Stimulated activated CD8-positive, alpha-beta memory T cell treated with anti-CD3 and anti-CD28 coated beads, Interleukin-7, amount 100 ng/mL, for 1 hour (primary cell): Measurements from ENCODE around the gene AIF1L.

Experiments used
- DNase-seq, 2 donors: peaks; one replicate each; pipeline ENCODE4 v3.0.0-alpha.2; 2020; ENCODE audit warnings: low read depth in 2 of 2

The AIF1L gene

GRCh38 chr9:131096269-131097125, at the start of gene AIF1L:
AIF1L (plus strand) TSS chr9:131096531; CDS start chr9:131096630, 99 bp downstream.
- no peak for DNase-seq

GRCh38 chr9:131046581-131047202, 49.6 kb upstream of the AIF1L start:
- DNase-seq, result peak; percentile 21 to 47

- DNase-seq, result no peak
These were observed 48.0 kb upstream of the AIF1L start for GRCh38 chr9:131048332-131048731.

GRCh38 chr9:131048820-131049219, 47.5 kb upstream of the AIF1L start:
- no peak for DNase-seq

- DNase-seq, result no peak
These were observed 46.3 kb upstream of the AIF1L start for GRCh38 chr9:131049829-131050715.

- DNase-seq, result no peak
These were observed 45.5 kb upstream of the AIF1L start for GRCh38 chr9:131050831-131051230.

GRCh38 chr9:131051592-131052517, 44.5 kb upstream of the AIF1L start:
- DNase-seq, result no peak

- no peak for DNase-seq
These were observed 42.4 kb upstream of the AIF1L start for GRCh38 chr9:131053896-131054295.

- no peak for DNase-seq
These were observed 39.4 kb upstream of the AIF1L start for GRCh38 chr9:131056781-131057506.

GRCh38 chr9:131060900-131061630, 35.3 kb upstream of the AIF1L start:
- no peak for DNase-seq

- DNase-seq, result no peak
These were observed 33.4 kb upstream of the AIF1L start for GRCh38 chr9:131062969-131063368.

- no peak for DNase-seq
These were observed 30.7 kb upstream of the AIF1L start for GRCh38 chr9:131065599-131065998.

- no peak for DNase-seq
These were observed 28.7 kb upstream of the AIF1L start for GRCh38 chr9:131067625-131068024.

GRCh38 chr9:131068076-131068816, 28.1 kb upstream of the AIF1L start:
- no peak for DNase-seq

- DNase-seq, result no peak
These were observed 26.6 kb upstream of the AIF1L start for GRCh38 chr9:131069699-131070098.

GRCh38 chr9:131072107-131072870, 24.0 kb upstream of the AIF1L start:
- DNase-seq, result no peak

- DNase-seq, result no peak
These were observed 23.5 kb upstream of the AIF1L start for GRCh38 chr9:131072871-131073237.
